GM10266 (cell line): ENCODE data around the gene SORCS1.

ENCODE experiments used
- DNase-seq: peaks from one replicate; pipeline ENCODE4 v3.0.0; 2012; ENCODE audit errors: extremely low spot score
- CTCF ChIP-seq: IDR thresholded peaks from 2 replicates; pipeline ENCODE4 v1.5.1; 2012; ENCODE audit warnings: mild to moderate bottlenecking, low read depth; ENCODE audit not compliant: control insufficient read depth, insufficient read depth; ENCODE audit errors: missing control alignments

Gene SORCS1

GRCh38 chr10:106793617-106794016 is 370.9 kb downstream of the SORCS1 start:
- DNase-seq, result no peak
- TF ChIP-seq CTCF, result no peak

GRCh38 chr10:106789623-106790022 is 374.9 kb downstream of the SORCS1 start:
- DNase-seq, result no peak
- no peak for TF ChIP-seq CTCF

GRCh38 chr10:106788982-106789381 is 375.5 kb downstream of the SORCS1 start:
- DNase-seq, result no peak
- no peak for TF ChIP-seq CTCF

- DNase-seq, result no peak
- TF ChIP-seq CTCF, result no peak
These were observed 379.0 kb downstream of the SORCS1 start for GRCh38 chr10:106785528-106785927.

GRCh38 chr10:106780632-106781031 is 383.9 kb downstream of the SORCS1 start:
- no peak for TF ChIP-seq CTCF
- no peak for DNase-seq

- no peak for DNase-seq
- TF ChIP-seq CTCF, result no peak
These were observed 386.7 kb downstream of the SORCS1 start for GRCh38 chr10:106777841-106778240.

- DNase-seq, result no peak
- TF ChIP-seq CTCF, result no peak
These were observed 389.4 kb downstream of the SORCS1 start for GRCh38 chr10:106775127-106775526.
